Astrocyte (in vitro differentiated cells and primary cell): ENCODE data around the gene PYGO2.
"Not testable (repeated sequence)": the region's sequence is repeated elsewhere in the genome, so short reads cannot be mapped to it uniquely, and the experiment has no call there.

ENCODE experiments used
- CTCF ChIP-seq: IDR thresholded peaks from 2 replicates; pipeline ENCODE4 v1.5.1; 2011; ENCODE audit warnings: low read depth, mild to moderate bottlenecking, inconsistent platforms, low read length, moderate library complexity; ENCODE audit not compliant: insufficient read depth
- EZH2 ChIP-seq: IDR thresholded peaks from 2 replicates; pipeline ENCODE4 v1.6.1; 2012; ENCODE audit warnings: mild to moderate bottlenecking, low read length, inconsistent platforms; ENCODE audit not compliant: insufficient read depth

DNA sequence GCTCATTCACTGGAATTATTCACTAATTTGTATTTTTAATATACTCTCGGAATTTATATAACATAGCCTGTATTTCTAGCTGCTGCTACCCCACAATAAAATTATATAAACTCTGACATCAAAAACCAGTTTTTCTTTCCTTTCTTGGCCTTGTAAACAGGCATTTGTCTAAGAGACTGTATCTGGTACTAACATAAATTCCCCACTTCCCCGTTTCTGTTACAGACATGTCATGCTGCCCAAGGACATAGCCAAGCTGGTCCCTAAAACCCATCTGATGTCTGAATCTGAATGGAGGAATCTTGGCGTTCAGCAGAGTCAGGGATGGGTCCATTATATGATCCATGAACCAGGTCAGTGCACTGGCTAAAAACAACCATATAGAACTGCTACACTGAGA is 16.2 kb upstream of the PYGO2 start:
- TF ChIP-seq CTCF, EZH2: not testable (repeated sequence)
